Sciatic nerve (tissue), 2 donors: ENCODE results near the gene HEATR9. TPM values are rescaled to one million over a fixed set of nuclear protein-coding genes. Genes with fewer than 3 reads are reported as not detected.

ENCODE experiments used
- ATAC-seq: fragments of 200-7000 bp; cut with Tn5 transposase; one replicate; pipeline ENCODE4 v1.9.1; 2020; ENCODE audit warnings: mild to moderate bottlenecking, moderate library complexity
- DNase-seq: peaks from one replicate; pipeline ENCODE4 v3.0.0-alpha.2; 2020; ENCODE audit warnings: low spot score
- intact Hi-C: fragments of 100-400 bp; cut with DNase I; formaldehyde crosslinking; loops from one replicate; pipeline ENCODE4 v1.14.2; 2022
- total RNA-seq: library from RNA; stranded (reverse); fragmentation: NEBNext Ultra II Directional; extraction: Animal tissue kit (Norgen Biotek cat#: 25700); gene quantifications from one replicate; pipeline ENCODE4 v1.2.1, GENCODE V29; 2021
- donor health status: DM: no; HTN: no; CAD: no.
- donor health status: DM: no; HTN: no; CAD: no.

Gene HEATR9, protein sequence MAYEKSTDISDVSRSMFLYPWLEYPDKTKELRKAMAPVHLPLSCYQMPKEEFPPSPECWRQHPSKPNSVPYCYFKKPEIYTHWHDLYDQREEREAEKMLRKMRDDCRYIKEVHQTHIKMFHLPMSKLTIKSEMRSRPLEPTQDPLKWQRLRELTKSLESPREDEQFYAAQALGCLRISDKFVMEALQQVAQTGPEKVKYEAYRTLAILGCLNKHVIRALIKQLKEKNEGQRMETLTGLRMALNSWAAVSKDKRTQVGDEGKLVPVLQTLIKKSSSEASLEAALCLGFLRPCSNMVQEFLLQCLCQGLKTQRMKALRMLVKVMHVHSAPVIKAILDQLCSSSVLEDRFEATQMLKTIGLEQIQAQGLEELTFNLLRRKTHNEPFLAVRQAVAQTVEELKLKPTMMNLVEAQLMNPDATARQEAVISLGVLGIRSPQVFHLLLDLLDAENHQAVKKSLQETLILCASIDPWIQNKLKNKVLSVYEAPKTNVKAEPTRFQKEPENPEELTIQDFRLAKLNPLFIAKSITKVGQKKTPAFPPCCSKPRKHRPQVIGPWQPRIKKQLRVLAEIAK
- total RNA-seq = 0.27 TPM

DNA sequence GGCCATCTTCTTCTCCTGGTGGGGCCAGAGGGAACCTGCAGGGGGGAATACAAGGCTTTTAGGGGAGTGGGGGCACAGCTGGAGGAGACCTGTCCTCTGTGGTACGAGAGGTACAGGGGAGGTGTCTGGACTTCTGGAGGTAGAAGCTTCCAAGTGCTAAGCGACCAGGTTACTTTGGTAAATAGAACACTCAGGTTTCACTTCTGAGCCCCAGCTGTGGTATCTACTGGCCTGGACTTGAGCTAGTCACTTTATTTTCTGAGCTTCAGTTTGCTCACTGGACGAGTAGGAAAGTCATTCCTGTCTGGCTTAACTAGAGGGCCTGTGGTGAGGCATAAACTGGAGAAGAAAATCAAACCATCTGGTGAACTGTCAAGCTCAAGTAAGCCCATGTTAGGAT, at the start of gene HEATR9:
Gene HEATR9 (minus strand): TSS at position 155 of the 400 bp plus-strand sequence. CDS start 149 bp downstream, at position 6.
- DNase-seq = no peak
- intact Hi-C loops = no loop called here
- no peak for ATAC-seq

DNA sequence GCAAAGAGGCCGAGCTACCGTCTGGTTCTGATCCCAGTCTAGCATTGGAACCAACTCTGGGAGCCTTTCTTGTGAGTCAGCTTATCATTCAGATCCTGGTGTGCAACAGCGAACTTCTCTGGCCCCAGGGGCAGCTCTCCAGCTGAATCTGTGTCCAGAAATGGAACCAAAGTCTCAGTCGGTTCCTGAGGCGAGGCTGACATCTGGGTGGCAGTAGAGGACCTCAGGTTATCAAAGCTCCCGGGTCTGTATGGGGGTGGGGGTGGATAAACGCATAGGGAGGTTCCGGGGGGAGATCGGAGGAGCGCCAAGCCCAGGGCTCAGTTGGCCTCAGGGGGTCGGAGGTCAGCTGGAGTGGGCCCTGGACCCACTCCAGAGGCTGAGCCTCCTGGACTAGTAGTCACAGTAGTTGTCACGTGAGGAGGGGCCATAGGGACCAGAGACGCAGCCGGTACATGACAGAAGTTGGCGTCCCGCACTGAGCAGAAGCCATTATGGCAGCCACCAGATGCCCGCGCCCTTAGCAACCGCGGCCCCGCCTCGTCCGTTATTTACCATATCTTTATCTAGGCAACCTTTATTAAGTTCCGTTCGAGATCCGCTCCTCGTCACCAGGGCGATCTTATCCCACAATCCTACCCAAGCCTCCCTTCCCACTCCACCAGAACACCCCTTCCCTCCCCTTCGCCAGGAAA, 49.0 kb upstream of the HEATR9 start:
- intact Hi-C loops = no loop called here

DNA sequence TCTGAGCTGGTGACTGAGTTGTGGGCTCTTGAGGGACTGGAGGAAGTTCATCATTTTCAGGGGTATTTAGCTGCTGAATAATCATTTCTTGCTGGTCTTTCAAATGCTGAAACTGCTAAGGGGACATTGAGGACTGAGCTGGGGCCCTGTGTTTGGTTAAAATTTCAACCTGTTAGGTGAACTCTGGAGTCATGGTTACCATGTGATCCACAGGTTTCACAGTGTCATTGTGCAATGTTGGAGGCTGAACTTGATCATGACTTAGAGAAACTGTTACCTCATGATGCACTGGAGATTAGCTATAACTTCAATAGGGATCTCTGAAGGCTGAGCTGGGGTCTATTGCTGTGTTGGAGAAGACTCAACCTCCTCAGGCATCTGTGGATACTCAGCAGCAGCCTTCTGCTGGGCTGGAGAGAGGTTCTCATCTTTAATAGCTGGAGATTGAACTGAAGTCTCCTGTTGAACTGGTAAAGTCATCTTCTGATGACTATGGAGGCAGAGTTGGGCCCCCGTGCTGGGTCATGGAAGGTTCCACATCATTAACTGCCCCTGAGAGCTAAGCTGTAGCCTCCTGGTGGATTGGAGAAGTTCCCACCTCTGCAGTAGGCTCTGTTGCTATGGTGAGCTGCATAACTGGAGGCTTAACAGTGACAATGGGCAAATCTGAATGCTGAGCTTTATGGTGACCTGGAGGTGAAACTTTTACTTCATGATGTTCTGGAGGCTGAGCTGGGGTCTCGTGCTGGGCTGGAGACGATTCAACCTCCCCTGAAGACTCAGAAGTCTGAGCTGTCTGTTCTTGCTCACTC, 46.7 kb upstream of the HEATR9 start:
- DNase-seq (no peak), ATAC-seq (no peak)
- intact Hi-C loops = no loop called here

More for the DNA sequence above, 49.0 kb upstream of the HEATR9 start:
- ATAC-seq = no peak
- no peak for DNase-seq

DNA sequence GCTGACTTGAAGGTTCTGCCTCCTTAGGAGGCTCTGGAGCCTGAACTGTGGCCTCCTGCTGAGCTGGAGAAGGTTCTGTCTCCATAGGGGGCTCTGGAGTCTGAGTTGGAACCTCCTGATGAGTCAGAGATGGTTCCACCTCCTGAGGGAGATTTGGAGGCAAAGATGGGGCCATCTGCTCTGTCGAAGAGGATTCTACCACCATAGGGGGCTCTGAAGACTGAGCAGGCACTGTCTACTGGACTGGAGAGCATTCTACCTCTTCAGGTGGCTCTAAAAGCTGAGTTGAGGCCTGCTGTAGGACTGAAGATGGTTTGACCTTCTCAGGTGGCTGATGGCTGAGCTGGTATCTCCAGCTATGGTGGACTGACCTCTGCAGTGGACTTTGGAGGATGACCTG, 45.7 kb upstream of the HEATR9 start:
- ATAC-seq (no peak), DNase-seq (no peak)
- intact Hi-C loops = no loop called here

DNA sequence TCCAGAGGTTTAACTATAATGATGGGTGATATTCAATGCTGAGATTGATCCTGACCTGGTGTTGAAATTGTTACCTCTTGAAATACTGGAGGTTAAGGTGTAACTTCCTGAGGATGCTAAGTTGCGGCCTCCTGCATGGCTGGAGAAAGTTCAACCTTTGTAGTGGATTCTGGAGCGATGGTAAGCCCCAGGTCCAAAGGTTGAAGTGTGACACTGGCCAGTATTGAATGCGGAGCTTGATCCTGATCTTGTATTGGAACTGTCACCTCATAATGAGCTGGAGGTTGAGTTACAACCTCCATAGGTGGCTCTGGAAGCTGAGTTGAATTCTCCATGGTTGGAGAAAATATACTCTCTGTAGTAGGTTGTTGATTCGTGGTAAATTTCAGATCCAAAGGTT, 44.9 kb upstream of the HEATR9 start:
- ATAC-seq = no peak
- no peak for DNase-seq
- intact Hi-C loops = no loop called here

DNA sequence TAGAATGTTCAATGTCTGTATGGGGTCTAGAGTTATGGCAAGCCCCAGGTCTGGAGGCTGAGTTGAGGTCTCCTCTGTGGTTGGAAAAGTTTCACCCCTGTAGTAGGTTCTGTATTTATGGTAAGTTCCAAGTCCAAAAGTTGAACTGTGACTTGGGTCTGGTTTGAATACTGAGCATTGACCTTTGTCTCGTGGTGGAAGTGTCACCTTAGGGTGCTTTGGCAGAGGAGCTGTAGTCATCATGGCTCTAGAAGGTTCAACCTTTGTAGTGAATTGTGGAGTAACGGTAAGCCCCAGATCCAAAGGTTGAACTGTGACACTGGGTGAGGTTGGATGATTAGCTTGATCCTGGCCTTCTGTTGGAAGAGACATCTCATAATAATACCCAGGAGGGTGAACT, 44.3 kb upstream of the HEATR9 start:
- no peak for ATAC-seq
- no peak for DNase-seq
- intact Hi-C loops = no loop called here

DNA sequence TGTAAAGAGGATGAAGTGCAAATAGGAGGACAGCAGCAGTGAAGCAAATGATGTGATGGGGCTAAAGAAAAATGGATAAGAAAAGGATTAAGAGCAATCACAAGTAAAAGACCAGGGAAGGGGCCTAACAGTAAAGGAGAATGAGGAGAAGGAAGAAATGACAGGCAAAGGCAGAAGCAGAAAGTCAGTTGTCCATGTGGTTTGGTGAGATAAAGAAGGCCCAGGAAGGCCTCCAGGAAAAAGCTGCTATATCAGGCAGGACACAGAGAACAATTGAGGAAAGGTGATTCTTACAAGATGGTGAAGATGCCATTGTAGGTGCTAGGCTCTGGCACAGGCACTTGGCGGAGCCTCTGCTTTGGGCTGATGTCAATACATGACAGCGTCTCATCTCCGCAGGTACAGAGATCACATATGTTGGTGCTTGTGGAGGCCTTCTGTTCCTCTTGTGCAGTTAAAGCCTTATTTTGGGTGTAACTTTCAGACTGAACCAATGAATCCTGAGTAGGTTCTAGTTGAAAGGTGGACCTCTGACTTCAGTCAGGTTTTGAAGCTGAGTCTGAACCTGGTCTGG, 43.7 kb upstream of the HEATR9 start:
- DNase-seq (no peak), ATAC-seq (no peak)
- intact Hi-C loops = no loop called here

DNA sequence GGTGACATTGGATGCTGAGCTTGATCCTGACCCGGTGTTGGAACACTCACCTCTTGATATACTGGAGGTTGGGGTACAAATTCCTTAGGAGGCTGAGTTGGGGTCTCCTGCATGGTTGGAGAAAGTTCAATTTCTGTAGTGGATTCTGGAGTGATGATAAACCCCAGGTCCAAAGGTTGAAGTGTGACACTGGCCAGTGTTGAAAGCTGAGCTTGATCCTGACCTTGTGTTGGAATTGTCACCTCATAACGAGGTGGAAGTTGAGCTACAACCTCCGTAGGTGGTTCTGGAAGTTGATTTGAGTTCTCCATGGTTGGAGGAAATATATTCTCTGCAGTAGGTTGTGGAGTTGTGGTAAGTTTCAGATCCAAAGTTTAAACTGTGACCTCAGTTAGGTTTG, 40.7 kb upstream of the HEATR9 start:
- DNase-seq = no peak
- intact Hi-C loops = no loop called here
- ATAC-seq = no peak

DNA sequence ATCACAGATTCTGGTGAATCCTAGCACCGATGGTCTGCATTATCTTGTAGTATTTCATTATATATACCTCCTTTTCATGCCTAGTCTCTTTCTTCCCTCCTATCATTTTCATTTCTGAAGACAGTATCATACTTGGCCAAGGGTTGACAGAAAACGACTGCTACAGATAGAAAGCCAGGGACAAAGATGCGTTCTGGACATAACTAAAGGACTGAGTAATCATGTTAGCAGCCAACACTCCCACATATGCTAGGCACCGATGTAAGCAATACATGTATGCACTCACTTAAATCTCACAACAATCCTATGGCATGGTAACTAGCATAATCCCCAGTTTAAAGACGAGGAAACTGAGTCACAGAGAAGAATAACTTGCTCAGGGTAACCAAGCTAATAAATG, 39.0 kb upstream of the HEATR9 start:
- intact Hi-C loops = no loop called here
- ATAC-seq = no peak

DNA sequence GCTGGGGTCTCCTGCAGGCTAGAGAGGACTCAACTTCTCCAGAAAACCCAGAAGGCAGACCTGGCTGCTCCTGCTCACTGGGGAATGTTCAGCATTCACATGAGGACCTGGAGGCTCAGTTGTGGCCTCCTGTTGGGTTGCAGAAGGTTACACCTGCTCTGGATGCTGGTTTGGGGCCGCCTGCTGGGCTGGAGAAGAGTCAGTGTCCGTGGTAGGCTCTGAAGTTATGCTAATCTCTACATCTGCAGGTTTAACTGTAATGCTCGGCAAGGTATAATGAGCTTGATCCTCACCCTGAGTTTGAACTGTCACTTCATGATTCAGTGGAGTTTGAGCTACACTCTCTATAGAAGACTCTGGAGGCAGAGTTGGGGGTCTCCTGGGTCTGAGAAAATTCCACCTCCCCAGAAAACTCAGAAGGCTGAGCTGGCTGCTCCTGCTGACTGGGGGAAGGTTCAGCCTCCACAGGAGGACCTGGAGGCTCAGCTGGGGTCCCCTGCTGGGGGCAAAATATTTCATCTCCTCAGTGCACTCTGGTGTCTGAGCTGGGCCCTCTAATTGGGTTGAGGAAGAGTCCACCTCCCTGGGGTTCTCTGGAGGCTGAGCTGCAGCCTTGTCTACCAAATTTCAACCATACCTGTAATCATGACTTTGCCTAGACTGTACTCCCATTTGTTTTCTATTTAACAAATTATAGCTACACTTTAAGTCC, 38.4 kb upstream of the HEATR9 start:
- ATAC-seq (no peak), DNase-seq (no peak)
- intact Hi-C loops = no loop called here

More for the DNA sequence above, 39.0 kb upstream of the HEATR9 start:
- DNase-seq = no peak

DNA sequence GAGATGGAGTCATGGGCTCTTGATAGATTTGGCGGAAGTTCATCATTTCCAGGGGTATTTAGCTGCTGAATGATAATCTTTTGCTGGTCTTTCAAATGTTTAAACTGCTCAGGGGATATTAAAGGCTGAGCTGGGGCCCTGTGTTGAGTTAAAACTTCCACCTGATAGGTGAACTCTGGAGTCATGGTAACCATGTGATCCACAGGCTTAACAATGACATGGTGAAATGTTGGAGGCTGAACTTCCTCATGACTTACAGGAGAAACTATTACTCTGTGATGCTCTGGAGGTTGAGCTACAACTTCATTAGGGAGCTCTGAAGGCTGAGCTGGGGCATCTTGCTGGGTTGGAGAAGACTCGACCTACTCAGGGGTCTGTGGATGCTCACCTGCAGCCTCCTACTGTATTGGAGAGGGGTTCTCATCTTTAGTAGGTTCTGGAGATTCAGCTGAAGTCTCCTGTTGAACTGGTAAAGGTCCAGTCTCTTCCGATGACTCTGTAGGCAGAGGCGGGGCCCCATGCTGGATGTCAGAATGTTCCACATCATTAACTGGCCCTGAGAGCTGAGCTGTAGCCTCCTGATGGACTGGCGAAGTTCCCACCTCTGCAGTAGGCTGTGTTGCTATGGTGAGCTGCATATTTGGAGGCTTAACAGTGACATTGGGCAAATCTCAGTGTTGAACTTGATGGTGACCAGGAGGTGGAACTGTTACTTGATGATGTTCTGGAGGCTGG, 37.7 kb upstream of the HEATR9 start:
- ATAC-seq (no peak), DNase-seq (no peak)
- intact Hi-C loops = no loop called here

DNA sequence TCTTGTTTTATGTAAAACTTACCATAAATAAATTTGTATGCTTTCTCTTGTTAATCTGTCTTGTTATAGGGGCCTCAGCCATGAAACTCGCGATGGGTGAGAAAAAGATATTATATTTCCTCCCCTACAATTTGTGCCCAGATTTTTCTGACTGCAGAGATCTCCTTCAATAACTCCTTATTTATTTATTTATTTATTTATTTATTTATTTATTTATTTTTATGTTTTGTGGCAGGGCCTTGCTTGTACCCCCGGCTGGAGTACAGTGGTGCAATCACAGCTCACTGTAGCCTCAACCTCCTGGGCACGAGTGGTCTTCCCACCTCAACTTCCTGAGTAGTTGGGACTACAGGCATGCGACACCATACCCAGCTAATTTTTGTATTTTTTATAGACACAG, 34.8 kb upstream of the HEATR9 start:
- no peak for DNase-seq
- intact Hi-C loops = no loop called here
- no peak for ATAC-seq

DNA sequence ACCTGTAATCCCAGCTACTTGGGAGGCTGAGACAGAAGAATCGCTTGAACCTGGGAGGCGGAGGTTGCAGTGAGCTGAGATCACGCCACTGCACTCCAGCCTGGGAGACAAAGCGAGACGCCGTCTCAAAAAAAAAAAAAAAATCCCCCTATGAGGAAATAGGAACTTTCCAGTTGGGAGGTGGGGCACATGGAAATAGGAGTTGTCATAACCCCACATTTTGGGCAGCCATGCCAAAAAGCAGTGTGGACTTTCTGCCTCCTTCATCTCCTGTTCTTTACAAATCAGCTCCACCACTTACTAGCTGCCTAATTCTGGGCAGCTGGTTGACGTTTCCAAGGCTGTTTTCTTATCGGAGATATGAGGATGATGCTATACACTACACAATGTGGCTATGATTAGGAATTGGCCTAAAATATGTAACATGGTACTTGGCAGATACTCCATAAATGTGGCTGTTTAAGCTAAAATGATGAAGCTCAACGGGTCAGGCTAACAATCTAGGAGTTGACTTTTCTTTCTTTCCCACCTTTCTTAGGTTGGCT, 33.0 kb upstream of the HEATR9 start:
- no peak for ATAC-seq
- no peak for DNase-seq
- intact Hi-C loops = no loop called here

DNA sequence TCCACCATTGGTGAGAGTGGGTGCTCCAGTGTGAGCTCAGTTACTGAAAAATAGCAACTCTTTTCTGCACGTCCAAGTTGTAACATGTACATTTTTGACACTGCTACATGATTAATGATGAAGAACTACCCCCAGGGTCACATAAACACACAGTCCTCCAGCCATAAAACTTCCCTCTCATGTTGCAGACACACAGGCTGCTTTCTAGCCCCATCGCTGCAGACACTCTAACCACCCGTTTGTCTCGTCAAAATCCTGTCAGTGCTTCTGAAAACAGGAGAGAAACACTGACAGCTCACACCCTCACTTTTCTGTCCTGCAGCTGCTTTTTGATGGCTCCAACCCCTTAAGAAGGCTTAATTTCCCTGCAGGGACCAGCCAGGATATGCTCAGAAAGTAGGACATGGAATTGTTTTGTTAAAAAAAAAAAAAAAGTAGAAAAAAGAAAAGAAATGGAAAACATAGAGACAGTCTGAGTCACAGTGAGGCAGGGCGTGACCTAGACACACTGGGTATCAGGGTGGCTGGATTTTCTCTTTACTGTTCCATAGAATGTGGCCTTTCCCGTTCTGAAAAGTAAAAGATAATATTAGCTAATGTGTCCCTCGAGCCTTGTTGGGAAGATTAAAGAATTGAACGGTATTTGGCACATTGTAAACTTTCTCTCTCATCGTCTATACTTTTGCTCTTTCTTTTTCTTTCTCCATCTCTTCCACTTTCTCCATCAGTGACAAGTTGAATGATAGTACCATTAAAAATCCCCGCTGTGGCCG, 32.2 kb upstream of the HEATR9 start:
- intact Hi-C loops = no loop called here
- ATAC-seq (no peak), DNase-seq (no peak)

DNA sequence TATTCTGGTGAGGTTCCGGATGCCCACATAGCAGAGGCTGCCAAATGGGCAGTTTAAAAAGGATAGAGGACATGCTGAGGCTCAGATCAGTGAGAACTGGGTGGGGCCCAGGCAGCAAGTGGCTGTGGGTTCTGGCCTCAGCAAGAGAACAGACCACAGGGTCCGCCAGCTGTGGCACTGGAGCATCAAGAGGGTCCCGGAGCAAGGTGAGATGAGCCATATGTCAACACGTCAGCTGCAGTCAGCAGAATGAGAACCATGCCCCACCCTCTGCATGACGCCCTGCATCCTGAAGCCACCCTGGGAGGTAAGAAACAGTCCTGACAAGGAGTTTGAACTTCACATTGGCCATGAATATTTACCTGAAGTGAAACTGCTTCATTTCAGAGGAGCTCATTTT, 31.6 kb upstream of the HEATR9 start:
- intact Hi-C loops = no loop called here
- no peak for ATAC-seq
- DNase-seq = no peak

DNA sequence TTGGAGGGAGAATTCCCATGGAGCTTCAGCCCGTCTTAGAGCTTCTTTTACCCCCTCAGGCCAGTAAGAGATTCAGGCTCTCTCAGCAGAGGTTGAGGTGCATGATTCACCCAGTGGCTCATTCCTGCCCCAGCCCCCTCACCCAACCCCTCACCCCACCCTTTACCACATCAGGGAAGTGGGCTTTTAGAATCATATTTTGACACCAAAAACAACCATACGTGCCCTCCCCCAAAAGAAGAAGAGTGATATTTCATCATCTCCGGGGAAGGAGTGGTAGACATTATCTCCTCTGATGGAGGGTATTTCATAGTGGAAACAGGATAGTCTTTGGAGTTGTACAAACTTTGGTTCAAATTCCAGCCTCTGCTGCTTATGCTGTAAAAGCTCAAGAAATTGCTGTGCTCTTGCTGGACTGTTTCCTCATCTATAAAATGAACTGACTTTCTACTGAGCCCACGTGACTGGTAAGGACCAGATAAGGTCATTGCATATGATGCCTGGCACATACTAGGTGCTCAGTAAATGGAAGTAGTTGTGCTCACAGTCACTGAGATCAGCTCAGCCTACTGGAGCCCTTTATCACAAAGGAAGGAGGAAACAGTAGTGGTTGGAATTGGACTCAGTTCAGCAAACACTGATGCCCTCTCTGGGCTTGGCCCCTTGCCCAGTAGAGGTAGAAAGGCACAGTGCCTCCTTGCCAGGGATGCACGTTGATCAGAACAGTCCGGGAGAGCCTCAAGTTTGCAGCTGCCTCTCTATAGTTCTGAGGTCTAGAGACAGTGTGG, 29.8 kb upstream of the HEATR9 start:
- intact Hi-C loops = loop anchor here (5.0 kb wide), 1 partner anchor 1246 kb away; no protein-coding TSS in a partner anchor
- DNase-seq (no peak), ATAC-seq (no peak)
